DOHH2 (cell line): ENCODE measurements around the gene RBMX.

Experiments
- EZH2phosphoT487 ChIP-seq: fragments of 200-600 bp; sonication (generic); IDR thresholded peaks from 2 replicates; pipeline ENCODE4 v1.6.1; 2017; ENCODE audit warnings: borderline replicate concordance, mild to moderate bottlenecking, antibody characterized with exemption, low read length, moderate library complexity, mixed read lengths
- TF ChIP-seq, protein P1 (sequence below): fragments of 200-600 bp; sonication (generic); IDR thresholded peaks from one replicate; pipeline ENCODE4 v1.5.1; 2014; ENCODE audit warnings: antibody characterized with exemption, mild to moderate bottlenecking, low read depth, low read length; ENCODE audit not compliant: poor library complexity, severe bottlenecking

DNA sequence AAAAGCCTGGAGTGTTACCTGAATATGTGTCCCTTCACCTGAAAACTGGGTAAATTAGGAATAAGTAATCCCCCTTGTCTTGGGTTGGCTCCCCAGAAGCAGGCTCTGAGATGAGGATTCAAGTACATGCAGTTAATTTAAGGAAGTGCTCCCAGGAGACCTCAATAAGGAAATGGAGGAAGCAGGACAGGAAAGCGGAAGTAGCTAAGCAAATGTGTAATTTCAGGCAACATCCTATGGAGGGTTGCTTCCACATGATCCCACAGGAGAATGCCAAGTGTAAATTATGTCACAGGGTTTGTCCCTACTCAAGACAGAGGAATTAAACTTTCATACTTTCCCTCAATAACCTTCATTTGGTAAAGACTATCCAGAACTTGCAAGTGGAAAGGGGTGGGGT lies 51.7 kb downstream of the RBMX start:
- TF ChIP-seq, protein P1, sequence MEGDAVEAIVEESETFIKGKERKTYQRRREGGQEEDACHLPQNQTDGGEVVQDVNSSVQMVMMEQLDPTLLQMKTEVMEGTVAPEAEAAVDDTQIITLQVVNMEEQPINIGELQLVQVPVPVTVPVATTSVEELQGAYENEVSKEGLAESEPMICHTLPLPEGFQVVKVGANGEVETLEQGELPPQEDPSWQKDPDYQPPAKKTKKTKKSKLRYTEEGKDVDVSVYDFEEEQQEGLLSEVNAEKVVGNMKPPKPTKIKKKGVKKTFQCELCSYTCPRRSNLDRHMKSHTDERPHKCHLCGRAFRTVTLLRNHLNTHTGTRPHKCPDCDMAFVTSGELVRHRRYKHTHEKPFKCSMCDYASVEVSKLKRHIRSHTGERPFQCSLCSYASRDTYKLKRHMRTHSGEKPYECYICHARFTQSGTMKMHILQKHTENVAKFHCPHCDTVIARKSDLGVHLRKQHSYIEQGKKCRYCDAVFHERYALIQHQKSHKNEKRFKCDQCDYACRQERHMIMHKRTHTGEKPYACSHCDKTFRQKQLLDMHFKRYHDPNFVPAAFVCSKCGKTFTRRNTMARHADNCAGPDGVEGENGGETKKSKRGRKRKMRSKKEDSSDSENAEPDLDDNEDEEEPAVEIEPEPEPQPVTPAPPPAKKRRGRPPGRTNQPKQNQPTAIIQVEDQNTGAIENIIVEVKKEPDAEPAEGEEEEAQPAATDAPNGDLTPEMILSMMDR = no peak
- TF ChIP-seq EZH2phosphoT487 = no peak
